ENCODE results near the gene GNG4. TPM values are rescaled to one million over a fixed set of nuclear protein-coding genes. Genes with fewer than 3 reads are reported as not detected.

Gene GNG4
- total RNA-seq, 1 donor from 2014 or later = 3.8 TPM

GRCh38 chr1:235588916-235589515, 60.6 kb downstream of the GNG4 start:
- FAIRE-seq (no peak), DNase-seq (ENCODE audit: low read depth) (peak; percentile 66)
- peaks cover 4% of the 10 kb centered on the region for H3K4me1 ChIP-seq (ENCODE audit: insufficient read depth, low read length)
- no peaks in the 10 kb centered on the region for H3K27me3 ChIP-seq (ENCODE audit: insufficient read depth, low read length)
- Mint-ChIP-seq H3K4me3 (ENCODE audit: unreplicated experiment) (peak overlapping the region; percentile 65), H3K27me3 (ENCODE audit: low read depth, unreplicated experiment) (peaks cover 2% of the 10 kb centered on the region), H3K27ac (ENCODE audit: unreplicated experiment) (peak overlapping the region; percentile 77), H3K9me3 (ENCODE audit: unreplicated experiment) (peaks cover 7% of the 10 kb centered on the region), H3K4me1 (ENCODE audit: low read depth, unreplicated experiment) (peaks cover 12% of the 10 kb centered on the region), H3K36me3 (ENCODE audit: low read depth, unreplicated experiment) (peaks cover 8% of the 10 kb centered on the region)
- no peak overlapping the region for H3K27ac ChIP-seq (ENCODE audit: low read depth, low read length)
- no peaks in the 10 kb centered on the region for H3K79me2 ChIP-seq (ENCODE audit: insufficient read depth, low read length)
- TF ChIP-seq CTCF (IDR thresholded peaks at IDR 0.05; ENCODE audit: insufficient read depth, low read depth, low read length) = no peak
- TF ChIP-seq EZH2 (IDR thresholded peaks at IDR 0.05; ENCODE audit: insufficient read depth, low read length) = no peak
- peaks cover 4% of the 10 kb centered on the region for H3K9me3 ChIP-seq (ENCODE audit: insufficient read depth, low read depth, low read length)
- no peak overlapping the region for H3K9ac ChIP-seq (ENCODE audit: low read length)
- H3K4me2 ChIP-seq (ENCODE audit: low read length) = peak overlapping the region; percentile 37
- H3K36me3 ChIP-seq (ENCODE audit: insufficient read depth, low read length) = no peaks in the 10 kb centered on the region
- H2AFZ ChIP-seq (ENCODE audit: low read depth, low read length) = peak overlapping the region; percentile 46
- no peaks in the 10 kb centered on the region for H4K20me1 ChIP-seq (ENCODE audit: insufficient read depth, low read length)
- no peak overlapping the region for H3K4me3 ChIP-seq (ENCODE audit: insufficient read depth, low read depth, low read length)

GRCh38 chr1:235588156-235588555, 61.4 kb downstream of the GNG4 start:
- Mint-ChIP-seq H3K9me3 (ENCODE audit: unreplicated experiment) (peaks cover 7% of the 10 kb centered on the region), H3K27me3 (ENCODE audit: low read depth, unreplicated experiment) (peaks cover 4% of the 10 kb centered on the region), H3K4me1 (ENCODE audit: low read depth, unreplicated experiment) (peaks cover 12% of the 10 kb centered on the region), H3K36me3 (ENCODE audit: low read depth, unreplicated experiment) (peaks cover 8% of the 10 kb centered on the region), H3K27ac (ENCODE audit: unreplicated experiment) (no peak overlapping the region), H3K4me3 (ENCODE audit: unreplicated experiment) (no peak overlapping the region)
- TF ChIP-seq CTCF (IDR thresholded peaks at IDR 0.05; ENCODE audit: insufficient read depth, low read depth, low read length) (no peak), EZH2 (IDR thresholded peaks at IDR 0.05; ENCODE audit: insufficient read depth, low read length) (no peak)
- no peak overlapping the region for H3K27ac ChIP-seq (ENCODE audit: low read depth, low read length)
- DNase-seq (ENCODE audit: low read depth) (no peak), FAIRE-seq (no peak)
- H3K4me2 ChIP-seq (ENCODE audit: low read length) = no peak overlapping the region
- no peak overlapping the region for H3K9ac ChIP-seq (ENCODE audit: low read length)
- no peak overlapping the region for H2AFZ ChIP-seq (ENCODE audit: low read depth, low read length)
- no peaks in the 10 kb centered on the region for H3K79me2 ChIP-seq (ENCODE audit: insufficient read depth, low read length)
- peaks cover 2% of the 10 kb centered on the region for H3K27me3 ChIP-seq (ENCODE audit: insufficient read depth, low read length)
- peaks cover 4% of the 10 kb centered on the region for H3K4me1 ChIP-seq (ENCODE audit: insufficient read depth, low read length)
- H3K4me3 ChIP-seq (ENCODE audit: insufficient read depth, low read depth, low read length) = no peak overlapping the region
- peaks cover 4% of the 10 kb centered on the region for H3K9me3 ChIP-seq (ENCODE audit: insufficient read depth, low read depth, low read length)
- H4K20me1 ChIP-seq (ENCODE audit: insufficient read depth, low read length) = no peaks in the 10 kb centered on the region
- no peaks in the 10 kb centered on the region for H3K36me3 ChIP-seq (ENCODE audit: insufficient read depth, low read length)

- Mint-ChIP-seq H3K36me3 (ENCODE audit: low read depth, unreplicated experiment) (peaks cover 8% of the 10 kb centered on the region), H3K4me1 (ENCODE audit: low read depth, unreplicated experiment) (peaks cover 12% of the 10 kb centered on the region), H3K9me3 (ENCODE audit: unreplicated experiment) (peaks cover 7% of the 10 kb centered on the region), H3K27ac (ENCODE audit: unreplicated experiment) (no peak overlapping the region), H3K27me3 (ENCODE audit: low read depth, unreplicated experiment) (peaks cover 4% of the 10 kb centered on the region), H3K4me3 (ENCODE audit: unreplicated experiment) (no peak overlapping the region)
- no peaks in the 10 kb centered on the region for H3K79me2 ChIP-seq (ENCODE audit: insufficient read depth, low read length)
- no peak overlapping the region for H3K4me3 ChIP-seq (ENCODE audit: insufficient read depth, low read depth, low read length)
- H3K9ac ChIP-seq (ENCODE audit: low read length) = no peak overlapping the region
- H4K20me1 ChIP-seq (ENCODE audit: insufficient read depth, low read length) = no peaks in the 10 kb centered on the region
- no peak overlapping the region for H2AFZ ChIP-seq (ENCODE audit: low read depth, low read length)
- peaks cover 2% of the 10 kb centered on the region for H3K27me3 ChIP-seq (ENCODE audit: insufficient read depth, low read length)
- no peak overlapping the region for H3K4me2 ChIP-seq (ENCODE audit: low read length)
- H3K27ac ChIP-seq (ENCODE audit: low read depth, low read length) = no peak overlapping the region
- peaks cover 4% of the 10 kb centered on the region for H3K4me1 ChIP-seq (ENCODE audit: insufficient read depth, low read length)
- no peaks in the 10 kb centered on the region for H3K36me3 ChIP-seq (ENCODE audit: insufficient read depth, low read length)
- FAIRE-seq (no peak), DNase-seq (ENCODE audit: low read depth) (no peak)
- H3K9me3 ChIP-seq (ENCODE audit: insufficient read depth, low read depth, low read length) = peaks cover 4% of the 10 kb centered on the region
- TF ChIP-seq CTCF (IDR thresholded peaks at IDR 0.05; ENCODE audit: insufficient read depth, low read depth, low read length) = no peak
- no peak for TF ChIP-seq EZH2 (IDR thresholded peaks at IDR 0.05; ENCODE audit: insufficient read depth, low read length)
These were observed 62.6 kb downstream of the GNG4 start for GRCh38 chr1:235586992-235587391.

All from astrocyte (in vitro differentiated cells and primary cell).